Mononuclear cell (primary cell): ENCODE data around the gene ERCC1. TPM values are rescaled to one million over a fixed set of nuclear protein-coding genes. Genes with fewer than 3 reads are reported as not detected.
A peak's percentile ranks its signal among the peaks of the same experiment; 100 is the strongest.

Source experiments
- H3K27me3 ChIP-seq: 2 replicates; pipeline ENCODE4 v1.6.0; 2011; ENCODE audit warnings: low read length, control low read depth; ENCODE audit not compliant: insufficient read depth
- H3K4me1 ChIP-seq: 2 replicates; pipeline ENCODE4 v1.5.1; 2011; ENCODE audit warnings: mild to moderate bottlenecking, low read length, control low read depth; ENCODE audit not compliant: insufficient read depth
- H3K4me3 ChIP-seq: 2 replicates; pipeline ENCODE4 v1.5.1; 2011; ENCODE audit warnings: mild to moderate bottlenecking, low read length, moderate library complexity
- H3K9me3 ChIP-seq: 2 replicates; pipeline ENCODE4 v1.5.1; 2011; ENCODE audit warnings: low read depth, mild to moderate bottlenecking, control low read depth, low read length
- total RNA-seq: library from RNA; depleted of rRNA; stranded (reverse); fragments of >200 nt; gene quantifications from one replicate; pipeline ENCODE4 v1.2.3, GENCODE V29; 2012

ERCC1 gene
- total RNA-seq, 1 donor = 33.6 TPM

DNA sequence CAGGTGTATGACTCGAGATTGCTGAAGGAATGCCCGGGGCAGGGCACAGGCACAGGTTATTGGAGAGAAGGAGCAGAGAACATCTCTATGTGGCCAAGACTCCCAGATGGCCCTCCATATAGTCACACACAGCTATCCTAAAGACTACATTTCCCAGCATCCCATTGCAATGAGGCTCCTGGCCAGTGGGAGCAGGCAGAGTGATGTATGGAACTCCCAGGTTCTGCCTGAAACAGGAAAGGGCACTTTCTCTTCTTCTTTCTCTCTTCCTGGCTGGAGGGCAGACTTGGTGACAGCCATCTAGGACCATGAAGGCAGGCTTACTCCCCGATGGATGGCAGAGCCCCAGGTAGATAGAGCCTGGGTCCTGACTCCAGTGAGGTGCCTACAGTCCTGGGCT lies 32.4 kb downstream of the ERCC1 start:
- H3K4me1 ChIP-seq = no peaks in the 10 kb centered on the region
- H3K27me3 ChIP-seq = peaks cover 12% of the 10 kb centered on the region
- no peaks in the 10 kb centered on the region for H3K9me3 ChIP-seq
- no peak overlapping the region for H3K4me3 ChIP-seq

GRCh38 chr19:45385392-45386221 lies 38.1 kb downstream of the ERCC1 start:
- Histone ChIP-seq H3K27me3 (peaks cover 25% of the 10 kb centered on the region), H3K4me1 (no peaks in the 10 kb centered on the region), H3K4me3 (no peak overlapping the region), H3K9me3 (no peaks in the 10 kb centered on the region)

DNA sequence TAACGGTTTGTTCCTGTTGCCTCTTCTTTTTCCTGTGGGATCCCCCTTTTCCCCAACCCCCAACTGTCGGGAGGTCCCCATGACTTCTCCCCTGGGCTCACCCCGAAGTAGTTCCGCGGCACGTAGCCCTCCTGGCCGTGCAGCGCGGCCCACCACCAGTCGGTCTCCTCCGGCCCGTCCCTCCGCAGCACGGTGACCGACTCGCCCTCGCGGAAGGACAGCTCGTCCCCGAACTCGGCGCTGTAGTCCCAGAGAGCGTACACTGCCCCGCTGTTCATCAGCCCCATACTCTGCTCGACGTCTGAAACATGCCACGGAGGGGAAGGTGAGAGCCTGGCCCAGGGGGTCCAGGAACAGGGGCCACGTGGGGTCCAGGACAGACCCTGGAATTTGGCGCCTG lies 41.3 kb downstream of the ERCC1 start:
- Histone ChIP-seq H3K9me3 (no peaks in the 10 kb centered on the region), H3K27me3 (peaks cover 25% of the 10 kb centered on the region), H3K4me1 (no peaks in the 10 kb centered on the region), H3K4me3 (no peak overlapping the region)

DNA sequence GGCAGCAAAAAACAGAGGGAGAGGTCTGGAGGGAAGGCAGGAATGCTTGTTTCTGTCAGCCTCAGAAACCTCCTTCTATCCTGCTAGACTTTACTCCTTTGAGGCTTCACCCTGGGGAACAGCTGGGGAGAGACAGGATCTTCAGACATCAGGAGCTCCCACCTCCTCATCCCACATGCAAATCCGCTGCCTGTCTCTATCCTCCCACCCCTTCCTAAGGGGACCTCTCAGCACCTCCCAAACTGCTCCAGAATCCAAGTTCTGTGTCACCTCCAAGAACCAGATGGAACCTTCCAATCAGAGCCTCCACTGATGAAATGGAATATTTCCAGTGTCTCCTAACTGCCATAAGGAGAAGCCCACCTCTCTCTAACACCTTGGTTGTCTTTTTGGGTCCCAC lies 43.6 kb downstream of the ERCC1 start:
- Histone ChIP-seq H3K4me1 (no peaks in the 10 kb centered on the region), H3K4me3 (no peak overlapping the region), H3K27me3 (peaks cover 7% of the 10 kb centered on the region), H3K9me3 (no peaks in the 10 kb centered on the region)

DNA sequence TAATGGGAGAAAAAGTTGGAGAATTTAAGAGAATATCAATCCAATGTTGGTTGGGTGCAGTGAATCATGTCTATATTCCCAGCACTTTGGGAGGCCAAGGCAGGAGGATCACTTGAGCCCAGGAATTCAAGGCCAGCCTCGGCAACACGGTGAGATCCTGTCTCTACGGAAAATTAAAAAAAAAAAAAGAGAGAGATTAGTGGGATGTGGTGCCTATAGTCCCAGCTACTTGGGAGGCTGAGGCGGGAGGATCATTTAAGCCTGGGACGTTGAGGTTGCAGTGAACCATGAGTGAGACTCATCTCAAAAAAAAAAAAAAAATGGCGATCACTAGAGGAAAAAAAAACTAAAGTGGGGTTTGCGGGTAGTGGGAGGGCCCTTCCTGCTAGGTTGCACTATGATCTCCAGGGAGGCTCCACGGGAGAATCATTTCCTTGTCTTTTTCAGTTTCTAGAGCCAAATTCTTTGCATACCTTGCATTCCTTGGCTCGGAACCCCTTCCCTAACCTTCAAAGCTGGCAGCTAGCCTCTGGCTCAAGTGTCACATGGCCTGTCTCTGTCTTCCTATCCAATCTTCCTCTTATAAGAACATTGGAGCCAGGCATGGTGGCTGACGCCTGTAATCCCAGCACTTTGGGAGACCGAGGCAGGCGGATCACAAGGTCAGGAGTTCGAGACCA lies 47.5 kb downstream of the ERCC1 start:
- peaks cover 3% of the 10 kb centered on the region for H3K4me1 ChIP-seq
- no peak overlapping the region for H3K4me3 ChIP-seq
- H3K27me3 ChIP-seq = no peaks in the 10 kb centered on the region
- H3K9me3 ChIP-seq = no peaks in the 10 kb centered on the region

DNA sequence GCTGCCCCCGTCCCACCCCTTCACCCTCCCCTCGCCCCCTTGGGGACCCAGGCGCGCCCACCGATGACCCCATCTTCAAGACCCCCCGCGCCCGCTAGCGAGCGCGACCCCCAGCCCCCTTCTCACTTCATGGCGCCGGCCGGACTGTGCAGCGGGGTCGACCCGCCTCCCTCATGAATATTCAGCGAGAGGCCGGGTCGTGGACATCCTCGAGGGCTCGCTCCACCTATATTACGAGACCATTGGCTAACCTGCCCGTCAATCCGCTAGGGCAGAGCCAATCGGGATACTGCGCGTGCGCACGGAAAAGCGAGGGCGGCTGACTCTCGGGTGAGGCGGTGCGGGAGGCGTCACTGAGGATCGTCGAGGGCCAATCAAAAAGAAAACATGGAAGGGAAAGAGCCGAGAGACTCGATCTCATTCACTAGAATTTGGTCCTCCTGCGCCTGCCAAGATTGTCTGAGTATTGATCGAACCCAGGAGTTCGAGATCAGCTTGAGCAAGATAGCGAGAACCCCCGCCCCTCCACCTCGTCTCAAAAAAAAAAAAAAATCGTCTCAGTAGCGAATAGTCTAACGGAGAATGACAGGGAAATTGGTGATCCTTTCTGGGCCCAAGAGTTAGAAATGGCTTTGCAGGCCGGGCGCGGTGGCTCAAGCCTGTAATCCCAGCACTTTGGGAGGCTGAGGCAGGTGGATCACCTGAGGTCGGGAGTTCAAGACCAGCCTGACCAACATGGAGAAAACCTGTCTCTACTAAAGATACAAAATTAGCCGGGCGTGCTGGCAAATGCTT lies 53.1 kb downstream of the ERCC1 start, which contains the start of gene ERCC2:
Gene ERCC2 (minus strand): TSS at position 164 of the 795 bp plus-strand sequence. CDS start 33 bp downstream, at position 131.
- no peaks in the 10 kb centered on the region for H3K9me3 ChIP-seq
- H3K4me1 ChIP-seq = peaks cover 14% of the 10 kb centered on the region
- H3K4me3 ChIP-seq = peak within 1 kb of the TSS; percentile 53
- no peaks in the 10 kb centered on the region for H3K27me3 ChIP-seq

DNA sequence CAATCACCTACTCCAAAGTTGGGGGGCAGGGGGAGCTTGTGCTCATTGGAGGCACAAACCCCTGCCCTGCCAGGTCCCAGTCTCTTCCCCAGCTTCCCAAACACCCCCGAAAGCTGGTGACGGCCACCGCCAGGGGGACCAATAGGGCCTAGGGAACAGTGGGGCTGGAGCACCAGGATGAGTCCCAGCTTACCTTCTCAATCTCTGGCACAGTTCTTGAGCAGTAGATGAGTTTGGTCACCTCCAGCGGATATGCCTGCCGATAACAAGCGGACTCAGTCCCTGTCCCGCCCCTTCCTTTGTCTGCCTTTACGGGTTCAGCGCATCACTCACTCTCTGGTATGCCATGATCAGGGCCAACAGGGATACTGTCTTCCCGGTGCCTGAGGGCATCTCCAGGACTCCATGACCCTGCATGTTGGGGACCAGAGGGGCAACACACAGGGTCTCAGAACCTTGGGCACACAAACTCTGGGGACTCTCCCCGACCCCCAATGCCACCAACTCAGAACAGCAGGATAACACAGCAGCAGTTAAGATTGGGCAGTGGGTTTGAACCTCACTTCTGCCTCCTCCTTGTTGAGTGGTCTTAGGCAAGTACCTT lies 54.9 kb downstream of the ERCC1 start:
- H3K27me3 ChIP-seq = no peaks in the 10 kb centered on the region
- peaks cover 14% of the 10 kb centered on the region for H3K4me1 ChIP-seq
- H3K9me3 ChIP-seq = no peaks in the 10 kb centered on the region
- no peak overlapping the region for H3K4me3 ChIP-seq

DNA sequence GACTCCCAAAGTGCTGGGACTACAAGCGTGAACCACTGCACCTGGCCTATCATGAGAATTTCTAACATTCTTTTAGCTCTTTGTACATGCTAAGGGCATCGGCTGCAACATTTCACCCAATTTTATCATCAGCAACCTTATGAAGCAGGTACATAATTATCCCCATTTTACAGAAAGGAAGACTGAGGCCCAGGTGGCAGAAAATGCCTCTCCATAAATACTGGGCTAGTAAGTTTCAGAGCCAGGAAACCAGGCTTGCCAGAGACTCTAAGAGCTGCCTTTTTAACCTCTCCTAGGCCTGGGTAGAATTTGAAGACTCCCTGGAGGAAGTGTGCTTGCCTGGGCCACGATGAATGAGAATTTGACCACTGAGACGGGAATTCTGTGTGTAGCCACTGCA lies 55.6 kb downstream of the ERCC1 start:
- no peaks in the 10 kb centered on the region for H3K27me3 ChIP-seq
- H3K4me1 ChIP-seq = peaks cover 14% of the 10 kb centered on the region
- H3K9me3 ChIP-seq = no peaks in the 10 kb centered on the region
- no peak overlapping the region for H3K4me3 ChIP-seq

GRCh38 chr19:45364696-45365095 lies 59.0 kb downstream of the ERCC1 start:
- Histone ChIP-seq H3K4me3 (no peak overlapping the region), H3K4me1 (peaks cover 3% of the 10 kb centered on the region)

DNA sequence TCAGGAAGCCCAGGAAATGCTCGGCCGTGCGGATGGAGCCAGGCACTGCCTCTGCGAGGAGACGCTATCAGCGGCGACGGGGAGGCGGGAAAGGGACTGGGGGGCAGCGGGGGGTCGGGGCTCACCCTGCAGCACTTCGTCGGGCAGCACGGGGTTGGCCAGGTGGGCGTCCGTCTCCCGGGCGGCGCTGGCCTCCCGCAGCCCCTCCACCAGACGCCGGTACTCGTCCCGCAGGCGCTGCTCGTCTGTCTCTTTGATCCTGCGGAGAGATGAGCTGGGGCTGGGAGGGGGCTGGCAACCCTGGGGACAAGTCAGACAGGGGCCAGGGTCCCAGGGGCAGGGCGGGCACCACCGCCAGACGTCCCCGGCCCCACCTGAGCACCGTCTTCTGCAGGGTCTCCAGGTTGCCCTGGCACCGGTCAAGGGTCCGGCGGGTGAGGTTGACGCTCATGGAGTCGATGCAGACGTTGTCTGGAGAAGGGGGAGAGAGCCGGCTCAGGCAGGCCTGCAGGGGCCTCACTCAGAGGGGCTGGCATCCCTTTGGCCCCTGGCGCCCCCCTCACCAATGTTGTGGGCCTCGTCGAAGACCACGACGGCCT lies 59.8 kb downstream of the ERCC1 start:
- H3K4me3 ChIP-seq = no peak overlapping the region
- H3K9me3 ChIP-seq = no peaks in the 10 kb centered on the region
- H3K4me1 ChIP-seq = no peaks in the 10 kb centered on the region
- H3K27me3 ChIP-seq = no peaks in the 10 kb centered on the region

More at GRCh38 chr19:45364696-45365095, 59.0 kb downstream of the ERCC1 start:
- no peaks in the 10 kb centered on the region for H3K9me3 ChIP-seq
- H3K27me3 ChIP-seq = no peaks in the 10 kb centered on the region

- Histone ChIP-seq H3K9me3 (no peaks in the 10 kb centered on the region), H3K4me1 (no peaks in the 10 kb centered on the region), H3K4me3 (no peak overlapping the region), H3K27me3 (no peaks in the 10 kb centered on the region)
These were observed 61.4 kb downstream of the ERCC1 start for GRCh38 chr19:45362291-45362690.

- Histone ChIP-seq H3K4me3 (no peak overlapping the region), H3K9me3 (no peaks in the 10 kb centered on the region), H3K27me3 (no peaks in the 10 kb centered on the region), H3K4me1 (no peaks in the 10 kb centered on the region)
These were observed 62.1 kb downstream of the ERCC1 start for GRCh38 chr19:45361608-45362007.

DNA sequence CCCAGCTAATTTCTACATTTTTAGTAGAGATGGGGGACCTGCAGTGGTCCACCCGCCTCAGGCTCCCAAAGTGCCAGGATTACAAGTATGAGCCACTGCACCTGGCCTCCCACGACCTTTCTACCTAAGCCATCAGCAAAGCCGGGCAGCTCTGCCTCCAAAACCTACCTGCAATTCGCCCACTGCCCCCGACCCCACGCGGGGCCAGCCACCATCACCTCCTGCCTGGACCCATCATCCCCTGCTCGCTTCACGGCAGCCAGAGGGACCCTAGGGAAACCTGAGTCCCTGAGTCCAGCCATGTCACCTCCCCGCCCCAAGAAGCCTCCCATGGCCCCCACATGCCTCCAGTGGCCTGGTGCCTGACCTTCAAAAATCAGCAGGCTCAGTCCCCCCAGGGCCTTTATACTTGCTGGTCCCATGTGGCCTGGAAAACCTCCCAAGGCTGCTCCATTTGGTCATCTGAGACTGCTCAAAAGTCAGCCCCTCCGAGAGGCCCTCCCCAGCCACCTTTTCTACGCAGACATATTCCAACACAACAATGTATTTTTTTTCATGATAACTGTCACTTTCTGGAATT lies 65.4 kb downstream of the ERCC1 start:
- no peak overlapping the region for H3K4me3 ChIP-seq
- H3K4me1 ChIP-seq = no peaks in the 10 kb centered on the region
- H3K27me3 ChIP-seq = no peaks in the 10 kb centered on the region
- no peaks in the 10 kb centered on the region for H3K9me3 ChIP-seq

DNA sequence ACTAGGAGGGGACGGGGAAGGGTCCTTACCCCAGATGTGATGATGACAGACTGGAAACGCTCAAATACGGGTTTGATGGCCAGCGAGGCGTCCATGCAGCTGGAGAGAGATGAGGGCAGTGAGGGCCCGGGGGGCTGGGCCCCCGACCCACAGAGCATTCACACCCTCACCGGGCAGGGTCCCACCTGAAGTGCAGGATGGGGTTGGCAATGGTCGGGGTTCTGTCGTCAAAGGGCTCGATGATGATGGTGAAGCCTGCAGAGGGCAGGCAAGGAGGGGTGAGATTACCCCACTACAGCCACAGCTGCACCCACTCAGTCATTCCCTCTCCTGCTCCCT lies 66.3 kb downstream of the ERCC1 start:
- Histone ChIP-seq H3K9me3 (no peaks in the 10 kb centered on the region), H3K4me1 (no peaks in the 10 kb centered on the region), H3K4me3 (no peak overlapping the region), H3K27me3 (no peaks in the 10 kb centered on the region)
